GM12878 (cell line): ENCODE measurements around the gene LRBA. TPM values are rescaled to one million over a fixed set of nuclear protein-coding genes. Genes with fewer than 3 reads are reported as not detected.

ENCODE experiments used
- ATAC-seq: fragments of 200-7000 bp; cut with Tn5 transposase; 3 replicates; pipeline ENCODE4 v1.9.1; 2020; ENCODE audit warnings: mild to moderate bottlenecking, moderate library complexity
- BruUV-seq: library from RNA; stranded (reverse); fragments of 400-500 nt; replicated peaks from 2 replicates; lab custom pipeline; 2021; lab: Mats Ljungman, UMichigan
- CTCF ChIA-PET: fragments of 300-600 bp; sonication (Branson Sonifier 250); formaldehyde crosslinking; extraction: SDS; loops from one replicate; lab custom pipeline; 2021; ENCODE audit warnings: inconsistent platforms; lab: Yijun Ruan, JAX
- POLR2A ChIA-PET: fragments of 350-600 bp; formaldehyde crosslinking; extraction: SDS; loops from one replicate; lab custom pipeline; 2021; ENCODE audit warnings: inconsistent platforms; lab: Charles Lee
- RAD21 ChIA-PET: fragments of 300-600 bp; sonication (Branson Sonifier 250); formaldehyde crosslinking; loops from one replicate; lab custom pipeline; 2023; ENCODE audit warnings: antibody characterized with exemption; ENCODE audit not compliant: unreplicated experiment; lab: Charles Lee
- SMC1A ChIA-PET: fragments of 300-600 bp; sonication (Branson Sonifier 250); formaldehyde crosslinking; loops from one replicate; lab custom pipeline; 2023; ENCODE audit not compliant: unreplicated experiment, uncharacterized antibody; lab: Charles Lee
- DNase-seq: peaks from one replicate; pipeline ENCODE4 v3.0.0-alpha.2; 2011; ENCODE audit warnings: low read depth, low spot score
- FAIRE-seq: peaks from 3 replicates; lab custom pipeline; 2011; peaks lifted over from hg19 to GRCh38; lab: Jason Lieb, UNC
- H2AFZ ChIP-seq: 2 replicates; pipeline ENCODE4 v1.6.0; 2011; ENCODE audit warnings: low read depth, low read length, control low read depth; ENCODE audit not compliant: control insufficient read depth
- H3K27ac ChIP-seq: 2 replicates; pipeline ENCODE4 v1.5.1; 2011; ENCODE audit warnings: control low read depth; ENCODE audit not compliant: control insufficient read depth, insufficient read depth
- H3K27me3 ChIP-seq, 2 experiments: replicated peaks in 1 of 2; 2 replicates each; pipeline versions ENCODE4 v1.6.0 to v1.6.1; 2011; ENCODE audit warnings: low read length in 1 of 2; ENCODE audit not compliant: control insufficient read depth in 2 of 2, insufficient read depth in 2 of 2
- H3K36me3 ChIP-seq, 2 experiments: 2 replicates each; pipeline ENCODE4 v1.5.1; 2011; ENCODE audit warnings: low read length in 1 of 2; ENCODE audit not compliant: control insufficient read depth in 2 of 2, insufficient read depth in 2 of 2
- H3K4me1 ChIP-seq: 2 replicates; pipeline ENCODE4 v1.6.1; 2011; ENCODE audit warnings: mild to moderate bottlenecking, low read length, moderate library complexity, mixed read lengths; ENCODE audit not compliant: control insufficient read depth, insufficient read depth
- H3K4me2 ChIP-seq: 2 replicates; pipeline ENCODE4 v1.6.0; 2011; ENCODE audit warnings: control low read depth; ENCODE audit not compliant: control insufficient read depth, insufficient read depth
- H3K4me3 ChIP-seq: fragments of 200-600 bp; sonication (generic); 2 replicates; pipeline ENCODE4 v1.5.1; 2016
- H3K79me2 ChIP-seq: 2 replicates; pipeline ENCODE4 v1.6.0; 2011; ENCODE audit warnings: low read length; ENCODE audit not compliant: control insufficient read depth, insufficient read depth
- H3K9ac ChIP-seq: 2 replicates; pipeline ENCODE4 v1.8.0; 2011; ENCODE audit warnings: low read length, control low read depth, mixed read lengths; ENCODE audit not compliant: control insufficient read depth, insufficient read depth
- H3K9me3 ChIP-seq: replicated peaks from 3 replicates; pipeline ENCODE4 v1.5.1; 2011; ENCODE audit warnings: mild to moderate bottlenecking, low read length; ENCODE audit not compliant: control insufficient read depth, insufficient read depth
- H4K20me1 ChIP-seq: 2 replicates; pipeline ENCODE4 v1.6.0; 2011; ENCODE audit not compliant: control insufficient read depth, insufficient read depth
- BCL11A ChIP-seq: IDR thresholded peaks from 2 replicates; pipeline ENCODE4 v1.6.1; 2011; ENCODE audit warnings: low read depth, low read length
- CHD1 ChIP-seq: IDR thresholded peaks from 2 replicates; pipeline ENCODE4 v1.6.1; 2012; ENCODE audit warnings: low read depth, low read length, improper control_type of control experiment
- CHD4 ChIP-seq: fragments of 200-600 bp; sonication (generic); IDR thresholded peaks from 2 replicates; pipeline ENCODE4 v1.6.1; 2016; ENCODE audit warnings: mild to moderate bottlenecking
- MXI1 ChIP-seq: fragments of 150-350 bp; IDR thresholded peaks from 2 replicates; pipeline ENCODE4 v1.6.1; 2011; ENCODE audit warnings: low read depth, mild to moderate bottlenecking, inconsistent platforms, low read length, improper control_type of control experiment
- RAD21 ChIP-seq: IDR thresholded peaks from 2 replicates; pipeline ENCODE4 v1.6.1; 2011; ENCODE audit warnings: mild to moderate bottlenecking, low read depth, low read length, moderate library complexity; ENCODE audit not compliant: insufficient read depth
- SMAD5 ChIP-seq: IDR thresholded peaks from 2 replicates; pipeline ENCODE4 v1.6.1; 2016; ENCODE audit warnings: antibody characterized with exemption, low read depth
- TCF7 ChIP-seq: IDR thresholded peaks from 2 replicates; pipeline ENCODE4 v1.6.1; 2014; ENCODE audit warnings: antibody characterized with exemption, borderline replicate concordance
- WGBS: methylation state at CpG from one replicate; pipeline ENCODE4 v1.1.6; 2016; ENCODE audit warnings: low lambda C conversion rate; ENCODE audit not compliant: insufficient replicate concordance, insufficient coverage; ENCODE audit errors: missing lambda C conversion rate; 5-methylcytosine and 5-hydroxymethylcytosine counted together
- in situ Hi-C: fragments of 300-500 bp; cut with MboI; formaldehyde crosslinking; loops from 9 replicates; pipeline ENCODE4 v1.14.3; 2018; ENCODE audit warnings: mixed read lengths
- intact Hi-C: fragments of 100-400 bp; cut with micrococcal nuclease; formaldehyde crosslinking; loops from one replicate; pipeline ENCODE4 v1.14.2; 2022; ENCODE audit not compliant: unreplicated experiment
- polyA plus RNA-seq, 11 experiments: library from polyadenylated mRNA; depleted of rRNA in 4 of 11; unstranded in 6 of 11; stranded (reverse) in 5 of 11; fragments of >200 nt; fragmentation: Nextera tagmentation in 4 of 11; fragmentation: Illumina TruSeq in 1 of 11; extraction: Ambion mirVana in 4 of 11; extraction: Trizol in 1 of 11; gene quantifications; 1 replicate in 1 of 11; 2 replicates in 10 of 11; pipeline versions ENCODE4 v1.2.1 to v1.2.3, GENCODE V29; 2011 to 2016; ENCODE audit warnings: inconsistent platforms in 2 of 11, missing spikeins in 2 of 11, low read depth in 1 of 11
- total RNA-seq, 4 experiments: library from RNA; depleted of rRNA in 3 of 4; stranded (reverse); fragments of >200 nt in 3 of 4; fragmentation: Illumina TruSeq in 1 of 4; extraction: Trizol in 1 of 4; gene quantifications; 2 replicates each; pipeline versions ENCODE4 v1.2.1 to v1.2.3, GENCODE V29; 2013 to 2021

Gene LRBA
- total and polyA plus RNA-seq, 10 of the 15 experiments (the other 5 are each of a cell fraction or from before 2014, with no cell fraction given), result 20.3 to 93.4 (median 55.0) TPM

DNA sequence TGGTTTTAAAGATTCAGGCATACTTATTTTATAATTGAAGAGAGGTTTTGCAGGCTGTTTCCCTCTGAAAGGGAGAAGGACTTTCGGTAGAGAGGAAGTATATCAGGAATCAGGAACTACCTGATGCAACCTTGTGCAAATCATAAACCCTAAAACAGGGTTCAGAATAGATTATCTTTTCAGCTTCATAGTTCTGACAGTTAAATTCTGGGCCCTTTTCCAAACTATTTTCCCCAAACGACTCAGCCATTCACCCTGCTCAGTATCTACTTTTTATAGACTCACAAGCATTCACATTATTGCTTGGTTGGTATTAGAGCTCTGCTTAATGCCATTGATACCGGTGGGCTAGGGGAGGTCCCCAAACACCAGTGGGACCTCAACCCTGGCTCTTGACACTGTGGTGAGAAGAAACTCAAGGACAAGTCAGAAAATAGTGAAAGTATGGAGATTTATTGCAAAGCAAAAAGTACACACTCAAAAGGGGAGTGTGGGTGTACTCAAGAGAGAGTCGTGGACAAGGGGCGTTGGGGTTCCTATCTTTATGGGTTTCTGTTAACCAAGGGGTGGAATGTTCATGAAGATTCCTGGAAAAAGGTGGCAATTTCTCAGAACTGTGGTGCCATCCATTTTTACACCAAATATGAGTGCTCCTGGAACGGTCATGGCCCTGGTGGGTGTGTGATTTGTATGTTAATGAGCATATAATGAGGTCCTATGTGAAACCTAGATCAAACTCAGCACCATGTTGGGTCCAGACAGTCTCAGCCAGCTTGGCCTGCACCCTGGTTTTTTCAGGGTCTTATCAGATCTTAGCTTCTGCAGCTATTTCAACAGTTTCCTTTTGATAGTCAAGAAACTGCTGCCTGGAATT, 698.5 kb downstream of the LRBA start:
- no peaks in the 10 kb centered on the region for H4K20me1 ChIP-seq
- in situ Hi-C loops, result no loop called here
- SMC1A ChIA-PET, result interaction anchor here (1.5 to 1.6 kb wide), 3 partner anchors 10 to 23 kb away, joined by 3 read pairs; no protein-coding TSS in a partner anchor
- no peak overlapping the region for H2AFZ ChIP-seq
- no peaks in the 10 kb centered on the region for H3K79me2 ChIP-seq
- DNase-seq (no peak), ATAC-seq (no peak), FAIRE-seq (no peak)
- CTCF ChIA-PET, result interaction anchor here (1.5 kb wide), 1 partner anchor 13 kb away, joined by 3 read pairs; no protein-coding TSS in a partner anchor
- no peaks in the 10 kb centered on the region for H3K9me3 ChIP-seq
- H3K9ac ChIP-seq, result no peak overlapping the region
- WGBS, result 81% methylated on average over 6 of the region's 6 CpGs
- BruUV-seq, result no TSS peak
- intact Hi-C loops, result no loop called here
- RAD21 ChIA-PET, result no interaction called here
- no peak overlapping the region for H3K4me2 ChIP-seq
- no peak for TF ChIP-seq SMAD5
- TF ChIP-seq MXI1, result no peak
- TF ChIP-seq CHD1, result no peak
- no peak for TF ChIP-seq TCF7
- TF ChIP-seq CHD4, result no peak
- no peak for TF ChIP-seq RAD21
- no peak for TF ChIP-seq BCL11A
- no peak overlapping the region for H3K4me3 ChIP-seq
- no peak overlapping the region for H3K27ac ChIP-seq
- no peaks in the 10 kb centered on the region for H3K4me1 ChIP-seq
- POLR2A ChIA-PET, result interaction anchor here (0.6 kb wide), 2 partner anchors 689 to 748 kb away, joined by 3 to 6 read pairs; no protein-coding TSS in a partner anchor
- no peaks in the 10 kb centered on the region; a peak in 1 of 4 replicates for H3K36me3 ChIP-seq
- no peaks in the 10 kb centered on the region for H3K27me3 ChIP-seq
